Endodermal cell (in vitro differentiated cells): ENCODE data around the gene GPX4. TPM values are rescaled to one million over a fixed set of nuclear protein-coding genes. Genes with fewer than 3 reads are reported as not detected.

Experiments used
- DNase-seq: peaks from one replicate; pipeline ENCODE4 v3.0.0-alpha.2; 2017
- H3K27ac ChIP-seq: 2 replicates; pipeline ENCODE4 v1.5.1; 2013; ENCODE audit warnings: mild to moderate bottlenecking, low read depth, low read length, moderate library complexity
- H3K27me3 ChIP-seq: 2 replicates; pipeline ENCODE4 v1.6.1; 2013; ENCODE audit warnings: mild to moderate bottlenecking, low read length, moderate library complexity; ENCODE audit not compliant: insufficient read depth, control insufficient read depth, poor library complexity, severe bottlenecking
- H3K36me3 ChIP-seq: 2 replicates; pipeline ENCODE4 v1.7.0; 2013; ENCODE audit warnings: mild to moderate bottlenecking, low read length, moderate library complexity; ENCODE audit not compliant: control insufficient read depth, insufficient read depth
- H3K4me1 ChIP-seq: one replicate; pipeline ENCODE4 v1.7.0; 2013; ENCODE audit warnings: low read length; ENCODE audit not compliant: control insufficient read depth, insufficient read depth
- H3K4me3 ChIP-seq: 2 replicates; pipeline ENCODE4 v1.5.1; 2013; ENCODE audit warnings: mild to moderate bottlenecking, low read length, moderate library complexity
- H3K9ac ChIP-seq: 2 replicates; pipeline ENCODE4 v1.6.1; 2013; ENCODE audit warnings: mild to moderate bottlenecking, low read length, moderate library complexity; ENCODE audit not compliant: poor library complexity, severe bottlenecking; ENCODE audit errors: extremely low read depth
- H3K9me3 ChIP-seq: 2 replicates; pipeline ENCODE4 v1.6.1; 2013; ENCODE audit warnings: mild to moderate bottlenecking, low read length, moderate library complexity; ENCODE audit not compliant: control insufficient read depth
- H3K27ac Mint-ChIP-seq: 2 replicates; pipeline ENCODE4 v1.8.0; 2020; ENCODE audit warnings: mixed read lengths
- H3K27me3 Mint-ChIP-seq: 2 replicates; pipeline ENCODE4 v1.8.0; 2021; ENCODE audit warnings: mild to moderate bottlenecking, mixed read lengths; ENCODE audit not compliant: insufficient read depth
- H3K36me3 Mint-ChIP-seq: 2 replicates; pipeline ENCODE4 v1.8.0; 2020; ENCODE audit warnings: low read depth, mixed read lengths
- H3K4me1 Mint-ChIP-seq: 2 replicates; pipeline ENCODE4 v1.8.0; 2020; ENCODE audit warnings: mixed read lengths
- H3K4me3 Mint-ChIP-seq: 2 replicates; pipeline ENCODE4 v1.8.0; 2020; ENCODE audit warnings: mild to moderate bottlenecking, moderate library complexity, mixed read lengths
- H3K9me3 Mint-ChIP-seq: 2 replicates; pipeline ENCODE4 v1.8.0; 2020; ENCODE audit warnings: mild to moderate bottlenecking, mixed read lengths
- WGBS, 2 experiments: methylation state at CpG; one replicate each; pipeline versions ENCODE4 v1.1.5 to v1.1.7; 2013; ENCODE audit warnings: missing lambda C conversion rate in 2 of 2, mixed read lengths in 1 of 2; ENCODE audit not compliant: insufficient coverage in 1 of 2, insufficient read length in 1 of 2; 5-methylcytosine and 5-hydroxymethylcytosine counted together
- total RNA-seq, 2 donors: library from RNA; stranded (reverse); fragmentation: NEBNext Ultra II Directional in 1 of 2; extraction: Animal tissue kit (Norgen Biotek cat#: 25700) in 1 of 2; gene quantifications; 2 replicates in 1 of 2; 3 replicates in 1 of 2; pipeline ENCODE4 v1.2.1, GENCODE V29; 2021
- TF ChIP-seq, protein P1 (sequence below): fragments of 200-600 bp; sonication (generic); conservative IDR thresholded peaks from 2 replicates; pipeline ENCODE4 v1.5.0; 2021; ENCODE audit warnings: antibody characterized with exemption, mild to moderate bottlenecking

GPX4 gene
- total RNA-seq, 2 donors from 2014 or later, result 331 to 449 TPM

DNA sequence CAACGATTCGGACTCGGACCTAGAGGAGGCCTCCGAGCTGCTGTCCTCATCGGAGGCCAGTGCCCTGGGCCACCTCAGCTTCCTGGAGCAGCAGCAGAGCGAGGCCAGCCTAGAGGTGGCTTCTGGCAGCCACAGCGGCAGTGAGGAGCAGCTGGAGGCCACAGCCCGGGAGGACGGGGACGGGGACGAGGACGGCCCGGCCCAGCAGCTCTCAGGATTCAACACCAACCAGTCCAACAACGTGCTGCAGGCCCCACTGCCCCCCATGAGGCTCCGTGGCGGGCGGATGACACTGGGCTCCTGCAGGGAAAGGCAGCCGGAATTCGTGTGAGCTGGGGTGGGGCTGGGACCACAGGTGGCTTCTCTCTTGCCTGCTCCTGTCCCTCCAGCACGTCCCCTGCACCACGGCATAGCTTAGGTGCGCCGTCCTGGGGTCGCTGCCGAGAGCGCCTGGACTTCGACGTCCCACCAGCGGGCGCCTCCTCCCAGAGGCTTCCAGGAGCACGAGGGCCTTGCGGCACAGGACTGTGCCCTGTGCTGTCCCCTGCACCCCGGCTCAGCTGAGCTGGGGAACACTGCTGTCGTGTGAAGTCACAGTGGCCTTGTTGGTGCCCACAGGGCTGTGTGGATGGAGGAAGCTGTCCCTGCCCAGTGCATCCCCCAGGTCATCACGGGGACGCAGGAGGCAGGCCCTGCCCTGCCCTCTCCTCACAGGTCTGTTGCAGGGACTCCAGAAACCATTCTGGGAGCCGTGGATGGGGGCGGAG is 17.9 kb upstream of the GPX4 start:
- no peaks in the 10 kb centered on the region for H3K9me3 ChIP-seq
- no peaks in the 10 kb centered on the region for H3K9me3 Mint-ChIP-seq
- H3K27me3 ChIP-seq, result no peaks in the 10 kb centered on the region
- no peak for DNase-seq
- no peak overlapping the region for H3K9ac ChIP-seq
- no peaks in the 10 kb centered on the region for H3K27me3 Mint-ChIP-seq
- no peak overlapping the region for H3K4me3 ChIP-seq
- H3K4me1 ChIP-seq, result no peaks in the 10 kb centered on the region
- 93% methylated on average over 23 to 38 of the region's 38 CpGs for WGBS, 2 experiments
- TF ChIP-seq, protein P1, sequence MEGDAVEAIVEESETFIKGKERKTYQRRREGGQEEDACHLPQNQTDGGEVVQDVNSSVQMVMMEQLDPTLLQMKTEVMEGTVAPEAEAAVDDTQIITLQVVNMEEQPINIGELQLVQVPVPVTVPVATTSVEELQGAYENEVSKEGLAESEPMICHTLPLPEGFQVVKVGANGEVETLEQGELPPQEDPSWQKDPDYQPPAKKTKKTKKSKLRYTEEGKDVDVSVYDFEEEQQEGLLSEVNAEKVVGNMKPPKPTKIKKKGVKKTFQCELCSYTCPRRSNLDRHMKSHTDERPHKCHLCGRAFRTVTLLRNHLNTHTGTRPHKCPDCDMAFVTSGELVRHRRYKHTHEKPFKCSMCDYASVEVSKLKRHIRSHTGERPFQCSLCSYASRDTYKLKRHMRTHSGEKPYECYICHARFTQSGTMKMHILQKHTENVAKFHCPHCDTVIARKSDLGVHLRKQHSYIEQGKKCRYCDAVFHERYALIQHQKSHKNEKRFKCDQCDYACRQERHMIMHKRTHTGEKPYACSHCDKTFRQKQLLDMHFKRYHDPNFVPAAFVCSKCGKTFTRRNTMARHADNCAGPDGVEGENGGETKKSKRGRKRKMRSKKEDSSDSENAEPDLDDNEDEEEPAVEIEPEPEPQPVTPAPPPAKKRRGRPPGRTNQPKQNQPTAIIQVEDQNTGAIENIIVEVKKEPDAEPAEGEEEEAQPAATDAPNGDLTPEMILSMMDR, result no peak
- H3K4me1 Mint-ChIP-seq, result peaks cover 1% of the 10 kb centered on the region
- no peak overlapping the region for H3K27ac Mint-ChIP-seq
- H3K4me3 Mint-ChIP-seq, result no peak overlapping the region
- peak overlapping the region; percentile 38 for H3K27ac ChIP-seq
- peaks cover 13% of the 10 kb centered on the region for H3K36me3 ChIP-seq
- peaks cover 20% of the 10 kb centered on the region for H3K36me3 Mint-ChIP-seq

DNA sequence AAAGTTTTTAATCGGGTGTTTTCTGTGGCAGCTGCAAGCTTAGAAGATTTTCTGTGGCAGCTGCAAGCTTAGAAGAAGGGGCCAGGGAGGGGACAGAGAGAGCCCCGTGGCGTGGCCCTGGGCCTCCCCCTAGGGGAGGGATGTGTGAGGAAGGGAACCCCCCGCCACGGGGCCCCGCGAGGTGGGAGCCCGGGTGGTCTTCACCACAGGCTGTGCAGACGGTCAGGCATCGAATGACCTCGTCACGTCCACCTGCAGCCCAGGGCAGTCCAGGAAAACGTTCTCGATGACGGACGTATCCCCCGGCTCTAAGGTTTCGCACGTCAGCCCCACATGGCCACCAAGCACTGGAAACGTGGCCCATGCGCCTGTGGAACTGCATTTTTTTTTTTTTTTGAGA is 17.2 kb upstream of the GPX4 start:
- no peak overlapping the region for H3K4me3 Mint-ChIP-seq
- DNase-seq, result no peak
- 86 to 90% methylated on average over 16 to 21 of the region's 21 CpGs for WGBS, 2 experiments
- Histone ChIP-seq H3K36me3 (peaks cover 21% of the 10 kb centered on the region), H3K4me3 (no peak overlapping the region), H3K27me3 (no peaks in the 10 kb centered on the region), H3K9ac (no peak overlapping the region), H3K9me3 (no peaks in the 10 kb centered on the region), H3K27ac (no peak overlapping the region), H3K4me1 (no peaks in the 10 kb centered on the region)
- H3K36me3 Mint-ChIP-seq, result peaks cover 24% of the 10 kb centered on the region
- no peaks in the 10 kb centered on the region for H3K27me3 Mint-ChIP-seq
- H3K4me1 Mint-ChIP-seq, result peaks cover 1% of the 10 kb centered on the region
- no peaks in the 10 kb centered on the region for H3K9me3 Mint-ChIP-seq
- H3K27ac Mint-ChIP-seq, result no peak overlapping the region
- TF ChIP-seq, protein P1, result no peak

DNA sequence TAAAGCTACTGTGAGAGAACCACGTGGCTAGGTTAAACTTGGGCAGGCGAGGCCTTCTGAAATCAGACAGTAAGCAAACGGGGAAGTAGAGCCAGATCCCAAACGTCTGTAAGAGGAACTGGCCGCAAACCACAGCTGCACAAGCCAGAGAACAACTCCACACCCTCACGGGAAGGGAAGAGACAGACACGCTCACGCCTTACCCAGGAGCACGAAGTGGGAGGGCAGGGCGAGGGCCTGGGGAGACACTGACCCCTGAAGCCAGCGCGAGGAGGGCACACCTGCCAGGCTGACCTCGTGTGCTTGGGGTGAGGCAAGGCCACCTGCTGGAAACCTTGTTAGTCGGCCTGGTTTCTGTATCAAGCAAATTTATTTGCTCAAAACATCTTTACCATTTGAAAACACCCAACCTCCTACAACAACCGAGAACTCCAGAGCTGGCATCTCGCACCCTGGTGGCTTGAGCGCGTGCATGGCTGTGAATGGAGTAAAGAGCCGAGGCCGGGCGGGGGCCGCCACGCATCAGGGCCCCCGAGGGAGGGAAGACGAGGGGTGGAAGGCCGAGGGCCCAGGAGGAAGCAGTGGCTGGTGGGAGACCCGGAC is 15.9 kb upstream of the GPX4 start:
- no peaks in the 10 kb centered on the region for H3K4me1 ChIP-seq
- no peak overlapping the region for H3K27ac ChIP-seq
- H3K9me3 ChIP-seq, result no peaks in the 10 kb centered on the region
- peaks cover 29% of the 10 kb centered on the region for H3K36me3 Mint-ChIP-seq
- H3K4me3 Mint-ChIP-seq, result no peak overlapping the region
- H3K27me3 Mint-ChIP-seq, result no peaks in the 10 kb centered on the region
- TF ChIP-seq, protein P1, result no peak
- H3K36me3 ChIP-seq, result peaks cover 30% of the 10 kb centered on the region
- WGBS, 2 experiments, result 88 to 94% methylated on average over 23 to 27 of the region's 27 CpGs
- H3K4me3 ChIP-seq, result no peak overlapping the region
- H3K9ac ChIP-seq, result no peak overlapping the region
- no peaks in the 10 kb centered on the region for H3K9me3 Mint-ChIP-seq
- H3K4me1 Mint-ChIP-seq, result no peaks in the 10 kb centered on the region
- peak overlapping the region; percentile 76 for H3K27ac Mint-ChIP-seq
- no peak for DNase-seq
- no peaks in the 10 kb centered on the region for H3K27me3 ChIP-seq
